HCT116 (cell line): ENCODE results near the gene PEMT. TPM values are rescaled to one million over a fixed set of nuclear protein-coding genes. Genes with fewer than 3 reads are reported as not detected.

Experiments
- ATAC-seq: fragments of 200-7000 bp; cut with Tn5 transposase; 2 replicates; pipeline ENCODE4 v1.9.1; 2020; ENCODE audit warnings: mild to moderate bottlenecking, moderate library complexity
- BruUV-seq: library from RNA; stranded (reverse); fragments of 400-500 nt; replicated peaks from 2 replicates; lab custom pipeline; 2021; lab: Mats Ljungman, UMichigan
- CTCF ChIA-PET: fragments of 300-600 bp; sonication (Branson Sonifier 250); formaldehyde crosslinking; loops from one replicate; lab custom pipeline; 2021; ENCODE audit warnings: antibody characterized with exemption; lab: Charles Lee
- POLR2A ChIA-PET: fragments of 300-600, 350-600 bp; sonication (Branson Sonifier 250); formaldehyde crosslinking; loops from one replicate; lab custom pipeline; 2021; ENCODE audit warnings: antibody characterized with exemption; lab: Charles Lee
- RAD21 ChIA-PET, 2 experiments: fragments of 300-600 bp; sonication (Branson Sonifier 250); formaldehyde crosslinking; loops; one replicate each; lab custom pipeline; 2023; ENCODE audit warnings: low total read pairs in 2 of 2; ENCODE audit not compliant: uncharacterized antibody in 2 of 2, unreplicated experiment in 2 of 2, low non-redundant PET in 1 of 2; lab: Charles Lee
- DNase-seq: peaks from one replicate; pipeline ENCODE4 v3.0.0-alpha.2; 2010; ENCODE audit warnings: low read depth, low spot score
- H2AFZ ChIP-seq: fragments of 200-600 bp; shearing (Covaris generic), sonication (generic); 2 replicates; pipeline ENCODE4 v1.6.1; 2017; ENCODE audit warnings: low read depth, mixed run types, mixed read lengths, antibody characterized with exemption, low read length; ENCODE audit not compliant: poor library complexity, severe bottlenecking
- H3K27ac ChIP-seq: 2 replicates; pipeline ENCODE4 v1.5.1; 2012; ENCODE audit warnings: low read depth, low read length
- H3K27me3 ChIP-seq: fragments of 200-600 bp; sonication (generic); 2 replicates; pipeline ENCODE4 v1.6.1; 2016; ENCODE audit warnings: mixed run types, low read length, mixed read lengths; ENCODE audit not compliant: insufficient read depth
- H3K36me3 ChIP-seq, 2 experiments: fragments of 200-500 bp in 1 of 2; fragments of 200-600 bp in 1 of 2; sonication (Bioruptor generic) in 1 of 2; sonication (generic) in 1 of 2; 2 replicates each; pipeline versions ENCODE4 v1.5.1 to v1.6.1; 2014 to 2016; ENCODE audit warnings: low read length in 2 of 2, inconsistent platforms in 1 of 2, mixed read lengths in 1 of 2, mixed run types in 1 of 2; ENCODE audit not compliant: insufficient read depth in 2 of 2, control insufficient read depth in 1 of 2
- H3K4me1 ChIP-seq, 2 experiments: fragments of 200-600 bp in 1 of 2; sonication (generic) in 1 of 2; 2 replicates each; pipeline versions ENCODE4 v1.5.1 to v1.6.1; 2012 to 2017; ENCODE audit warnings: low read length in 2 of 2, inconsistent platforms in 1 of 2, mild to moderate bottlenecking in 1 of 2, mixed read lengths in 1 of 2, mixed run types in 1 of 2, moderate library complexity in 1 of 2; ENCODE audit not compliant: insufficient read depth in 2 of 2, control insufficient read depth in 1 of 2
- H3K4me2 ChIP-seq: fragments of 200-600 bp; sonication (generic); 2 replicates; pipeline ENCODE4 v1.6.1; 2017; ENCODE audit warnings: mixed run types, low read length, mixed read lengths
- H3K4me3 ChIP-seq, 2 experiments: fragments of 200-600 bp in 1 of 2; sonication (generic) in 1 of 2; replicated peaks in 1 of 2; 2 replicates each; pipeline ENCODE4 v1.5.1; 2011 to 2016; ENCODE audit warnings: low read length in 2 of 2, control low read depth in 1 of 2, low read depth in 1 of 2, mild to moderate bottlenecking in 1 of 2, mixed read lengths in 1 of 2, mixed run types in 1 of 2
- H3K79me2 ChIP-seq: fragments of 200-600 bp; sonication (generic); 2 replicates; pipeline ENCODE4 v1.6.1; 2017; ENCODE audit warnings: mild to moderate bottlenecking, mixed run types, low read length, moderate library complexity, mixed read lengths; ENCODE audit not compliant: insufficient read depth
- H3K9ac ChIP-seq: fragments of 200-600 bp; sonication (generic); 2 replicates; pipeline ENCODE4 v1.6.1; 2016; ENCODE audit warnings: low read length, mixed read lengths
- H3K9me2 ChIP-seq: fragments of 200-600 bp; sonication (generic), shearing (Covaris generic); 2 replicates; pipeline ENCODE4 v1.6.1; 2017; ENCODE audit warnings: mixed run types, mild to moderate bottlenecking, moderate library complexity; ENCODE audit not compliant: insufficient read depth
- H3K9me3 ChIP-seq, 2 experiments: fragments of 200-500 bp in 1 of 2; fragments of 200-600 bp in 1 of 2; sonication (Bioruptor generic) in 1 of 2; sonication (generic) in 1 of 2; 2 replicates each; pipeline ENCODE4 v1.6.1; 2014 to 2017; ENCODE audit warnings: low read length in 2 of 2, mixed read lengths in 2 of 2, inconsistent platforms in 1 of 2, low read depth in 1 of 2, mild to moderate bottlenecking in 1 of 2, mixed run types in 1 of 2, moderate library complexity in 1 of 2; ENCODE audit not compliant: control insufficient read depth in 1 of 2, insufficient read depth in 1 of 2
- H4K20me1 ChIP-seq: fragments of 200-600 bp; sonication (generic), shearing (Covaris generic); 2 replicates; pipeline ENCODE4 v1.6.1; 2017; ENCODE audit warnings: mixed run types, mild to moderate bottlenecking, moderate library complexity; ENCODE audit not compliant: insufficient read depth
- CBX3 ChIP-seq: IDR thresholded peaks from 2 replicates; pipeline ENCODE4 v1.6.1; 2012; ENCODE audit warnings: low read depth
- CEBPB ChIP-seq: IDR thresholded peaks from 2 replicates; pipeline ENCODE4 v1.6.1; 2012; ENCODE audit warnings: low read depth
- ELF1 ChIP-seq: IDR thresholded peaks from 2 replicates; pipeline ENCODE4 v1.6.1; 2012; ENCODE audit warnings: low read depth, borderline replicate concordance
- FOSL1 ChIP-seq: IDR thresholded peaks from 2 replicates; pipeline ENCODE4 v1.6.1; 2012; ENCODE audit warnings: low read depth
- POLR2AphosphoS5 ChIP-seq: IDR thresholded peaks from 2 replicates; pipeline ENCODE4 v1.6.1; 2011; ENCODE audit warnings: mild to moderate bottlenecking, low read depth, low read length, moderate library complexity
- RAD21 ChIP-seq: IDR thresholded peaks from 2 replicates; pipeline ENCODE4 v1.6.1; 2012; ENCODE audit warnings: low read depth, mild to moderate bottlenecking
- TCF7L2 ChIP-seq: IDR thresholded peaks from 2 replicates; pipeline ENCODE4 v1.7.0; 2011; ENCODE audit warnings: borderline replicate concordance, inconsistent platforms; ENCODE audit not compliant: insufficient read depth, insufficient read length; ENCODE audit errors: extremely low read depth
- ZNF274 ChIP-seq: fragments of 200-500 bp; sonication (Bioruptor generic); IDR thresholded peaks from 2 replicates; pipeline ENCODE4 v1.6.1; 2014; ENCODE audit warnings: mild to moderate bottlenecking, low read depth, low read length, inconsistent platforms
- intact Hi-C: fragments of 100-400 bp; cut with micrococcal nuclease; formaldehyde crosslinking; loops from 2 replicates; pipeline ENCODE4 v1.10.0; 2022
- total RNA-seq: library from RNA; stranded (reverse); gene quantifications from one replicate; pipeline ENCODE4 v1.2.1, GENCODE V29; 2021; ENCODE audit not compliant: unreplicated experiment
- TF ChIP-seq, protein P1 (sequence below): IDR thresholded peaks from 2 replicates; pipeline ENCODE4 v1.6.1; 2012
- TF ChIP-seq, protein P2 (sequence below), 3 experiments: fragments of 200-600 bp in 1 of 3; sonication (generic) in 1 of 3; IDR thresholded peaks in 2 of 3; conservative IDR thresholded peaks in 1 of 3; 2 replicates each; pipeline ENCODE4 v1.5.1; 2012 to 2017; ENCODE audit warnings: low read depth in 2 of 3, low read length in 2 of 3, antibody characterized with exemption in 1 of 3, borderline replicate concordance in 1 of 3, control low read depth in 1 of 3, mild to moderate bottlenecking in 1 of 3, mixed read lengths in 1 of 3, mixed run types in 1 of 3, moderate library complexity in 1 of 3; ENCODE audit not compliant: insufficient read depth in 1 of 3
- TF ChIP-seq, protein P3 (sequence below): IDR thresholded peaks from 2 replicates; pipeline ENCODE4 v1.6.1; 2011; ENCODE audit warnings: mild to moderate bottlenecking, low read length, moderate library complexity; ENCODE audit not compliant: insufficient replicate concordance; ENCODE audit errors: extremely low read depth

Gene PEMT
- total RNA-seq, 1 experiment from 2014 or later, result 52.1 TPM

DNA sequence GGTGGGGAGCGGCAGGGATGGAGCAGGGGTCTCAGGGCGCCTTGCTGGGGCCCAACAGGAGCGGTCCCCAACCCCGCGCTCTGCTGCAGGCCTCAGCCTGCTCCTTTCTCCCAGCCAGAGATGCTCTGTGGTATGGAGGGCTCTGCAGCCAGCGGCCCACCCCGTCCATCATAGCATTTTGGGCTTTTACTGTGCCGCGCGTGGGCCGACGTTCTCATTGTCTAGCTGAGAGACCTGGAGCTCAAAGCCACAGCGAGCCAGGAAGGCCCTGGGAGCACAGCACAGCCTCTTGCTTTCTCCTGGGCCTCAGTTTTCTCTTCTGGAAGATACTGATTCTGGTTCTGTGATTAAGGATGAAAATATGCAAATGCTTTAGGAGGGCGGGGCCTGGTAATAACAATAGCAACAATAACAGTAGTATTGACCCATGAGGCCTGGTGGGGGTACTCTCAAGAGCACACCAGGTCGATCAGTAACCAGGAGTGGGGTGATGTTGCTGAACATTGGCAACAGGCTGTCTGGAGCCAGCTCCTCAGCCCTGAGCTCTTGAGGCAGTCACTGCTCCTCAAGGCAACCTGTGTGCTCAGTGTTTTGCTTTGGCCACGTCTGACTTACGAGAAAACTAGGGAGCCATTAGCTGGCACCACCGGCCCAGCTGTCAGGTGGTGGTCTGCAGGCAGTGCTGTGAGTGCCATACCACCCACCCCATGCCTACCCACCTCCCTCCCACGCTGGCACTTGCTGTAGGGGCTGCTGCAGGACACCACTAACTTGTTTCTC is 94.3 kb downstream of the PEMT start:
- ChIA-PET RAD21 (interaction anchor here (0.8 to 1.6 kb wide), 5 partner anchors 71 to 145 kb away, joined by 3 to 9 read pairs (median 7); no protein-coding TSS in a partner anchor), POLR2A (interaction anchor here (0.7 to 0.8 kb wide), 2 partner anchors 14 to 109 kb away, joined by 3 read pairs; no protein-coding TSS in a partner anchor), CTCF (interaction anchor here (0.6 to 2.5 kb wide), 30 partner anchors 9 to 536 kb away, joined by 3 to 31 read pairs (median 4); no protein-coding TSS in a partner anchor)
- peaks cover 0 to 15% of the 10 kb centered on the region in 2 experiments; a peak in 2 of 4 replicates for H3K4me1 ChIP-seq
- H3K9me2 ChIP-seq, result no peaks in the 10 kb centered on the region
- no peak overlapping the region; the same call in 1 of the 2 replicates for H3K9ac ChIP-seq
- H3K27me3 ChIP-seq, result no peaks in the 10 kb centered on the region
- intact Hi-C loops, result loop anchor here (1.0 kb wide), 3 partner anchors 73 to 144 kb away; no protein-coding TSS in a partner anchor
- H3K9me3 ChIP-seq, result no peaks in the 10 kb centered on the region
- DNase-seq (no peak), ATAC-seq (no peak)
- peak overlapping the region; percentile 75 for H3K4me2 ChIP-seq
- H3K36me3 ChIP-seq, result no peaks in the 10 kb centered on the region
- TF ChIP-seq, protein P1, sequence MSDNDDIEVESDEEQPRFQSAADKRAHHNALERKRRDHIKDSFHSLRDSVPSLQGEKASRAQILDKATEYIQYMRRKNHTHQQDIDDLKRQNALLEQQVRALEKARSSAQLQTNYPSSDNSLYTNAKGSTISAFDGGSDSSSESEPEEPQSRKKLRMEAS, result no peak
- no peak for TF ChIP-seq TCF7L2
- TF ChIP-seq, protein P2, sequence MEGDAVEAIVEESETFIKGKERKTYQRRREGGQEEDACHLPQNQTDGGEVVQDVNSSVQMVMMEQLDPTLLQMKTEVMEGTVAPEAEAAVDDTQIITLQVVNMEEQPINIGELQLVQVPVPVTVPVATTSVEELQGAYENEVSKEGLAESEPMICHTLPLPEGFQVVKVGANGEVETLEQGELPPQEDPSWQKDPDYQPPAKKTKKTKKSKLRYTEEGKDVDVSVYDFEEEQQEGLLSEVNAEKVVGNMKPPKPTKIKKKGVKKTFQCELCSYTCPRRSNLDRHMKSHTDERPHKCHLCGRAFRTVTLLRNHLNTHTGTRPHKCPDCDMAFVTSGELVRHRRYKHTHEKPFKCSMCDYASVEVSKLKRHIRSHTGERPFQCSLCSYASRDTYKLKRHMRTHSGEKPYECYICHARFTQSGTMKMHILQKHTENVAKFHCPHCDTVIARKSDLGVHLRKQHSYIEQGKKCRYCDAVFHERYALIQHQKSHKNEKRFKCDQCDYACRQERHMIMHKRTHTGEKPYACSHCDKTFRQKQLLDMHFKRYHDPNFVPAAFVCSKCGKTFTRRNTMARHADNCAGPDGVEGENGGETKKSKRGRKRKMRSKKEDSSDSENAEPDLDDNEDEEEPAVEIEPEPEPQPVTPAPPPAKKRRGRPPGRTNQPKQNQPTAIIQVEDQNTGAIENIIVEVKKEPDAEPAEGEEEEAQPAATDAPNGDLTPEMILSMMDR (IDR thresholded peaks at IDR 0.05 in 2 of 3, conservative IDR thresholded peaks at IDR 0.05 in 1 of 3; ENCODE audit: borderline replicate concordance in 1 of 3, insufficient read depth in 1 of 3, low read depth in 2 of 3, low read length in 2 of 3), result no peak
- no peak for TF ChIP-seq FOSL1
- TF ChIP-seq, protein P3, sequence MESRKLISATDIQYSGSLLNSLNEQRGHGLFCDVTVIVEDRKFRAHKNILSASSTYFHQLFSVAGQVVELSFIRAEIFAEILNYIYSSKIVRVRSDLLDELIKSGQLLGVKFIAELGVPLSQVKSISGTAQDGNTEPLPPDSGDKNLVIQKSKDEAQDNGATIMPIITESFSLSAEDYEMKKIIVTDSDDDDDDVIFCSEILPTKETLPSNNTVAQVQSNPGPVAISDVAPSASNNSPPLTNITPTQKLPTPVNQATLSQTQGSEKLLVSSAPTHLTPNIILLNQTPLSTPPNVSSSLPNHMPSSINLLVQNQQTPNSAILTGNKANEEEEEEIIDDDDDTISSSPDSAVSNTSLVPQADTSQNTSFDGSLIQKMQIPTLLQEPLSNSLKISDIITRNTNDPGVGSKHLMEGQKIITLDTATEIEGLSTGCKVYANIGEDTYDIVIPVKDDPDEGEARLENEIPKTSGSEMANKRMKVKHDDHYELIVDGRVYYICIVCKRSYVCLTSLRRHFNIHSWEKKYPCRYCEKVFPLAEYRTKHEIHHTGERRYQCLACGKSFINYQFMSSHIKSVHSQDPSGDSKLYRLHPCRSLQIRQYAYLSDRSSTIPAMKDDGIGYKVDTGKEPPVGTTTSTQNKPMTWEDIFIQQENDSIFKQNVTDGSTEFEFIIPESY, result no peak
- TF ChIP-seq CEBPB, result no peak
- no peak for TF ChIP-seq POLR2AphosphoS5
- no peak for TF ChIP-seq CBX3
- no peak for TF ChIP-seq ELF1
- no peak for TF ChIP-seq RAD21
- TF ChIP-seq ZNF274, result no peak
- no peak overlapping the region for H3K27ac ChIP-seq
- no TSS peak for BruUV-seq
- H4K20me1 ChIP-seq, result no peaks in the 10 kb centered on the region
- H3K4me3 ChIP-seq, result peak overlapping the region in 1 of 2 experiments; percentile 52; a peak in 2 of 4 replicates
- H2AFZ ChIP-seq, result no peak overlapping the region
- no peaks in the 10 kb centered on the region for H3K79me2 ChIP-seq
